AG20443 (cell line): ENCODE measurements around the gene IKZF1.

Experiments used
- DNase-seq: peaks from one replicate; pipeline ENCODE4 v3.0.0; 2012; ENCODE audit warnings: low spot score, mixed read lengths

The IKZF1 gene

GRCh38 chr7:50308532-50309385, 4.2 kb downstream of the IKZF1 start:
- no peak for DNase-seq

GRCh38 chr7:50309721-50310120, 5.2 kb downstream of the IKZF1 start:
- no peak for DNase-seq

- no peak for DNase-seq
Observed at GRCh38 chr7:50310361-50310760, 5.8 kb downstream of the IKZF1 start.

- no peak for DNase-seq
Observed at GRCh38 chr7:50310956-50311355, 6.4 kb downstream of the IKZF1 start.

GRCh38 chr7:50312250-50313162, 8.0 kb downstream of the IKZF1 start:
- DNase-seq: no peak

- no peak for DNase-seq
Observed at GRCh38 chr7:50314836-50315592, 10.5 kb downstream of the IKZF1 start.

- DNase-seq: no peak
Observed at GRCh38 chr7:50315739-50316671, 11.5 kb downstream of the IKZF1 start.

GRCh38 chr7:50317221-50317678, 12.7 kb downstream of the IKZF1 start:
- DNase-seq: no peak

GRCh38 chr7:50317697-50318669, 13.5 kb downstream of the IKZF1 start:
- no peak for DNase-seq

GRCh38 chr7:50321487-50322067, 17.1 kb downstream of the IKZF1 start:
- DNase-seq: no peak

- no peak for DNase-seq
Observed at GRCh38 chr7:50324113-50324512, 19.6 kb downstream of the IKZF1 start.

- no peak for DNase-seq
Observed at GRCh38 chr7:50327443-50327842, 22.9 kb downstream of the IKZF1 start.

GRCh38 chr7:50329775-50330174, 25.3 kb downstream of the IKZF1 start:
- DNase-seq: no peak

- DNase-seq: no peak
Observed at GRCh38 chr7:50330254-50330653, 25.7 kb downstream of the IKZF1 start.

- DNase-seq: no peak
Observed at GRCh38 chr7:50330696-50331095, 26.2 kb downstream of the IKZF1 start.

- DNase-seq: no peak
Observed at GRCh38 chr7:50331564-50332208, 27.2 kb downstream of the IKZF1 start.

- DNase-seq: no peak
Observed at GRCh38 chr7:50332241-50333165, 28.0 kb downstream of the IKZF1 start.

- no peak for DNase-seq
Observed at GRCh38 chr7:50333221-50333651, 28.7 kb downstream of the IKZF1 start.
